Activated CD4-positive, alpha-beta T cell treated with anti-CD3 and anti-CD28 coated beads, Interleukin-2, amount 50 U/mL, for 1 hour (primary cell): ENCODE results near the gene UQCRC2.
"Not testable (repeated sequence)": the region's sequence is repeated elsewhere in the genome, so short reads cannot be mapped to it uniquely, and the experiment has no call there.

Experiments
- DNase-seq: peaks from one replicate; pipeline ENCODE4 v3.0.0-alpha.2; 2020

UQCRC2 gene

DNA sequence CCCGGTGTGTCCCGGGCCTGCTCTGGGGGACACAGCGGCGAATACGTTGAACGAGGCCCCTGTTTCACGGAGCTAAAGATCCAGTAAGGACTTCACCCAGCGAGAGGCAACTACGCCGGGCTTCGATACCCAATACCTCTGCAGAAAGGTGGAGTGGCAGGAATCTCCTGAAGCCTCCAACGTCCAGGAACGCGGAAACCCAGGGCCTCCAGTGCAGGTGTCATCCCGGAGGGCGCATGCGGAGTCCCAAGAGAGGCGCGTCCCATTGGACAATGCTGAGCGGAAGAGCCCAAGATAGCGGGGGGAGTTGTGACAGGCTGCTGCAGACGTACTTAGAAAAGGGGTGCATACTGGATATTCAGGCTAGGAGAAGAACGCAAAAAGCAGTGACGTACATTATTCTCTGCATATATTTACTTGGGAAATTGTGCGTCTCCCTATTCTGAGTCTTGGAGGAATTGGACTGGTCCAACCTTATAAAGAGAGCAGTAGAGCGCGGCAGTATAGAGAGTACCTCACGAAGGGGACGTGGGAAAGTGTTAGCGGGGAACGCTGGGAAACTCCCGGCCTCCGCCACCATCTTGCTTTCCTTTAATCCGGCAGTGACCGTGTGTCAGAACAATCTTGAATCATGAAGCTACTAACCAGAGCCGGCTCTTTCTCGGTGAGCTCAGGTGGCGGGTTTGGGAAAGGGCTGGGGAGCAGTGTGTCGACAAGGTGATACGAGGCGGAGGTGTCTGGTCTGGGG, at the start of gene UQCRC2:
Gene UQCRC2, plus strand, starts transcription at position 569 of the 748 bp plus-strand sequence. Its CDS starts 63 bp downstream, at position 632.
- peak; percentile 81 for DNase-seq

GRCh38 chr16:21932650-21933049, 20.5 kb upstream of the UQCRC2 start:
- DNase-seq, result not testable (repeated sequence)

DNA sequence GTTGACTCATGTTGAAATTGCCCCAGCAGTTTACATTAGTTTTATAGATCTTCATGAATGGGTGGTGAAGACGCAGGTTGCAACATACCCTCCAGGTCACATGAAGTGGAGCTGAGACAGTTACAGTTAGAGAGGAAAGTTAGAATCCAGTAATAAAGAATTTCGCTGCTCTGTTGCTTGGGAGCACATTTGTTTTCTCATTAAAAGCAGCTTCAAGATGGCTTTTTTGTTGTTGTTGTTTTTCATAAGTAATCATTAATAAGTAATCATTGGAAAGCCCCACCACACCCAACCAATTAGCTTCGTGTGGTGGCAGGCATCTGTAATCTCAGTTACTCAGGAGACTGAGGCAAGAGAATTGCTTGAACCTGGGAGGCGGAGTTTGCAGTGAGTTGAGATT, 19.8 kb upstream of the UQCRC2 start:
- DNase-seq, result not testable (repeated sequence)

DNA sequence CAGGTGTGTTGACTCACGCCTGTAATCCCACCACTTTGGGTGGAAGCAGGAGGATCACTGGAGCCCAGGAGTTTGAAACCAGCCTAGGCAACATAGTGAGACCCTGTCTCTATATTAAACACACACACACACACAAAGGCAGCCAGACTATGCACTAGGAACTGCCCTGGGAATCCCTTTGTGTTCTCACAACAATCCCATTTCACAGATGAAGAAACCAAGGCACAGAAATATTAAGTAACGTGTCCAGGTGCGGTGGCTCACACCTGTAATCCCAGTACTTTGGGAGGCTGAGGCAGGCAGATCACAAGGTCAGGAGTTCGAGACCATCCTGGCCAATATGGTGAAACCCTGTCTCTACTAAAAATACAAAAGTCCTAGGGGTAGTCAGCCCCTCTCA, 19.4 kb upstream of the UQCRC2 start:
- DNase-seq, result not testable (repeated sequence)

GRCh38 chr16:21936216-21936615, 16.9 kb upstream of the UQCRC2 start:
- not testable (repeated sequence) for DNase-seq

DNA sequence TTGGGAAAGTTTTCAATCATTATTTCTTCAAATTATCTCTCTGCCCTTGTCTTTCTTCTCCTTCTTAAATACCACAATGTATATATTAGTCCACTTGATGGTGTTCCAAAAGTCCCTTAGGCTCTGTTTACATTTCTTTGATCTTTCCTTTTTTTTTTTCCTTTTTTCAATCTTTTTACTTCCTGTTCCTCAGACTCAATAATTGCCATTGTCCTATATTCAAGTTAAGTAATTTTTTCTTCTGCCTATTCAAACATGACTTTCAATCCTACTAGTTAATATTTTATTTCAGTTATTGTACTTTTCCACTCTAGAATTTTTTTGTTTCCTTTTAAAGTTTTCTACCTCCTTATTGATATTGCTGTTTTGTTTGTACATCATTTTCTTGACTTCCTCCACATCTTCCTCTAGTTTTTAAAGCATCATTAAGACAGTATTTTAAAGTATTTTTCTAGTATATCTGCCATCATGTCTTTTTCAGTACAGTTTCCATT, 15.8 kb upstream of the UQCRC2 start:
- DNase-seq, result no peak

DNA sequence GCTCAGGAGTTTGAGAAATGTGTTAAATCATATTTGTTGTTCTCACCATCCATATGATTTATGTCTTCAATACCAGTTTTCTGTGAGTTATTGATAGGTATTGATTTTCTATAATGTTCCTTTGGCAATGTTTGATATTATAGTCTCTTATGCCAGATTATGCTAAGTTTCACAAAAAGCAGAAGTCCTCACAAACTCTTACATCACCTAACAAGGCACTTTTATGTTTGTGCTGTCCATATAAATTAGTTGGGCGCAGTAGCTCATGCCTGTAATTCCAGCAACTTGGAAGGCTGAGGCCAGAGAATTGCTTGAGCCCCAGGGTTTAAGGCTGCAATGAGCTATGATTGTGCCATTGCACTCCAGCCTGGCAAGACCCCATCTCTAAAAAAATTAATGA, 12.6 kb upstream of the UQCRC2 start:
- no peak for DNase-seq

GRCh38 chr16:21943571-21943970, 9.6 kb upstream of the UQCRC2 start:
- no peak for DNase-seq

GRCh38 chr16:21946889-21947635, 6.1 kb upstream of the UQCRC2 start:
- no peak for DNase-seq

DNA sequence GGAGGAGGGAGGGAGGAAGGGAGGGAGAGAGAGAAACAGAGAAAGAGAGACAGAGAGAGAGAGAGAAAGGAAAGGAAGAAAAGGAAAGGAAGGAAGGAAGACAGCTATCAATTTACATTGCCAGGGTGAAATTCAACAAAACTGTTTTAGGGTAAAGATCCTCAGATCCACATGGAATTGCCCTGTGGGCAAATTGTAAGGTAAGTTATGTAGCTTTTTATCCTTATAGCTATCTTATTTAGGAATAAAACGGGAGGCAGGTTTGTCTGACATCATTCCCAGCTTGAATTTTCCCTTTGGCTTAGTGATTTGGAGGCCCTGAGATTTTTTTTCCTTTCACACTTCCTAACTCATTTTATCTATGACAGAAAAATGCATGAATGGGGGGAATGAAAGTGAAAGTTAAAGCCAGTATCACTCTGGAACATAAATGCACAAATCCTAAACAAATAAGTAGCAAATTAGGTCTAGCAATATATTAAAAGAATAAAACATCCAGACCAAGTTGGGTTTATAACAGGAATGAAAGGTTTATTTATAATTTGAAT, 3.4 kb upstream of the UQCRC2 start:
- no peak for DNase-seq

- peak; percentile 13 for DNase-seq
These were observed 2.2 kb upstream of the UQCRC2 start for GRCh38 chr16:21950782-21951521.

DNA sequence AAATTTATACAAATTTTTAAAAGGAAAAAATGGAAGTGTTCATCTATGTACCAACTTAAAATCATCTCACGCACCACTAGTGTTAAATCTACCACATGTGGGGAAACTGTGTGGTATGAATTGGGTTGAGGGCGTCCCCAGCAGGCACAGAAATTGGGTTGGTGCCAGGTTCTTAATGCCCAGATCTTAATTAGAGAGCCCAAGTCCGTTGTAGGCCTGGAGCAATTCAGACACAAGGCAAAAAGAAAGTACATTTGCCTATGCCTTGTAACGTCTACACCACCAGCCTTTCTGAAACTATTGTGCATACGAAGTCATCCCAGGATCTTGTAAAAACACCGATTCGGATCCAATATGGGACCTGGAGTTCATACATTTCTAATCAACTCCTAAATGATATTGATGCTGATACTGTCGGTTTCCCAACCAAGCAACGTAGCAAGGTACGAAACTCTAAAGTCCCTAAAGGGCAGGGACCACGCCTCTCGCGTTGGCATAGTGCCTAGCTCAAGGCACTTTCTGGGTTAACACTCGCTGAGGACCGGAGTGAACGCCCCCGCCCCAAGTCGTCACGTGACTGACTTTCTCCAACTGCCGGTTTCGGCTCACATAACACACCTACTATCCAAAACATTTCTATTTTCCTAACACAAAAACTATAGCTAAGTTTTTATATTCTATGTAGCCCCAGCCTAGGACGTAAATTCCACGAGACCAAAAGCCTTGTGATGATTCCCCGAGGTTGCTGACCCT, 945 bp upstream of the UQCRC2 start:
- DNase-seq, result peak; percentile 69

- DNase-seq, result no peak
These were observed 361 bp downstream of the UQCRC2 start for GRCh38 chr16:21953541-21953902.

- no peak for DNase-seq
These were observed 4.7 kb downstream of the UQCRC2 start for GRCh38 chr16:21957714-21958346.

DNA sequence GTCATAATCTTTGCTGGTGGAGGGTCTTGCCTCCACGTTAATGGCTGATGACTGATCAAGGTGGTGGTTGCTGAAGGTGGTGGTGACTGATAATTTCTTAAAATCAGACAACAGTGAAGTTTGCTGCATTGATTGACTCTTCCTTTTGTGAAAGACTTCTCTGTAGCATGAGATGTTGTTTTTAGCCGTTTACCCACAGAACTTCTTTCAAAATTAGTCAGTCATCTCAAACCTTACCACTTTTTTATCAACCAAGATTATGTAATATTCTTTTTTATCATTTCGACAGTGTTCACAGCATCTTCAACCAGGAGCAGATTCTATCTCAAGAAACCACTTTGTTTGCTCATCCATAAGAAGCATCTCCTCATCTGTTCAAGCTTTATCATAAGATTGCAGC, 5.9 kb downstream of the UQCRC2 start:
- DNase-seq, result no peak

GRCh38 chr16:21962475-21962874, 9.3 kb downstream of the UQCRC2 start:
- no peak for DNase-seq

DNA sequence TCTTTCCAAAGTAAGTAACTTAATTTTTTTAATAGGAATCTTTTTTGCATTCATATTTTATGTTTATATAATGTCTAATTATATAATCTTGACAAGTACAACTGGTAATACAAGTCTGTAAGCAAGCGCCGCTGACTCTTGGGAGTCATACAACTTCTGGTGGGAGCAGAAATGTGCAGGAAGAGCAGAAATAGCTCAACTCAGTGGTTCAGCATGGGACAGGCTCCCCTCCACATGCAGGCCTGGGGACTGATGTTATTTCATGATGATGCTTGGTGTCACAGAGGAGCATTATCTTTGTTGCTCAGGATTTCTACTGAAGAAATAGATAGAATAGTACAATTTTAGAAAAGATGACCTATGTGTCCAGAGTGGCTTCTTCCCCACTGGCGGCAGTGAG, 10.7 kb downstream of the UQCRC2 start:
- no peak for DNase-seq

DNA sequence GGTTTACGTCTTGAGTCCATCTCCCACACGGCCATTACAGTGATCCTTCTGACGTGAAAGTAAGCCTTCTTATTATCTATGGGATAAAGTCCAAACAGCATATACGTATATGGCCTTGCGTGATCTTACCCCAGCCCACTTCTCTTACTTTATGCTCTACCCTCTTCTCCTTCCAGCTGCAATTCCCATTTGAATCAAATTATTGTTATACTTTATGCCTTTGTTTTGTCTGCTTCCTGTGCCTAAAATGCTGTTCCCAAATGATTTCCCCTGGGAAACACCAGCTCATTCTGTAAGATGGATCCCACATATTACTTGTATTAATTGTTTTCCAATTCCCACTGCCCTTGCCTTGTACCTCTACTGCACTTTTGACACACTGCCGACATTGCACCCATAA, 11.2 kb downstream of the UQCRC2 start:
- no peak for DNase-seq

GRCh38 chr16:21971856-21972255, 18.7 kb downstream of the UQCRC2 start:
- no peak for DNase-seq

GRCh38 chr16:21973945-21974344, 20.8 kb downstream of the UQCRC2 start:
- no peak for DNase-seq

DNA sequence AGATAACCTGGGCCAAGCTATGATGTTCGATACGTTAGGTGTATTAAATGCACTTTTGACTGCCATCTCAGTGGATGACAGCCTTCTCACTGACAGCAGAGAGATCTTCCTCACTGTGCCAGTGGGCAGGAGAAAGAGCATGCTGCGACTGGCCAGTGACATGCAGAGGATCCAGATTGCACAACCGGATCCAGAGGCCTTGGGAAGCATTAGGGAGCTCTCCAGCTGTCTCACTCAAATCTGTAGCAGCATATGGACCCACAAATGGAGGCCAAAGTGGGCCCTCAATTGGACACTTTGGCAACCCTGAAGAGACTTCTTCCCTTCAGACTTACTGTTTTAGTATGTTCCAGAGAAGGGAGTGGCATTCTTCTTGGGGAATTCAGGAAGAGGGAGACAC, 26.9 kb downstream of the UQCRC2 start:
- no peak for DNase-seq

DNA sequence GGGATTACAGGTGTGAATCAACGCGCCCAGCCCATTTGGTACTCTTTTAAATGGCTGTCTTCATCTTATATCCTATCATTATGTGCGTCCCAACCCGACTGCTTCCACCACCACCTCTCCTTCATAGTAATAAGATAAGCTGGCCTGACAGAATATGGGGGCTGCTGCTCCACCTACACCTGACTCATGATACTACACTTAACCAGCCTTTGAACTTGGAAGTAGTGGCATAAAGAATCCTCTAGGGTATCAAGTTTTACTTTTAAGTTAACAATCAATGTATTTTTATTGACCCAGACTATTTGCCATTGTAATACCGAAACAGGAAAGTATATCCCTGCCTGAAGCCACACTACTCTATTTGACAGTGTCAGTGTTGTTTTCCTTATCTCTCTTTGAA, 28.9 kb downstream of the UQCRC2 start:
- no peak for DNase-seq
